H1 (cell line): Measurements from ENCODE around the gene PCDH9. TPM values are rescaled to one million over a fixed set of nuclear protein-coding genes. Genes with fewer than 3 reads are reported as not detected.

Experiments used
- CTCF ChIA-PET: fragments of 300-600 bp; sonication (Branson Sonifier 250); formaldehyde crosslinking; loops from one replicate; lab custom pipeline; 2021; ENCODE audit not compliant: partially characterized antibody; lab: Charles Lee
- POLR2A ChIA-PET: fragments of 300-600 bp; sonication (Branson Sonifier 250); formaldehyde crosslinking; loops from one replicate; lab custom pipeline; 2021; ENCODE audit warnings: inconsistent platforms; ENCODE audit not compliant: partially characterized antibody; lab: Charles Lee
- DNase-seq, 2 experiments: peaks; one replicate each; pipeline versions ENCODE4 v3.0.0 to v3.0.0-alpha.2; 2010 to 2022; ENCODE audit warnings: low spot score in 2 of 2, low read depth in 1 of 2, mixed read lengths in 1 of 2
- FAIRE-seq: peaks from 2 replicates; lab custom pipeline; 2011; peaks lifted over from hg19 to GRCh38; lab: Jason Lieb, UNC
- H2AFZ ChIP-seq: 2 replicates; pipeline ENCODE4 v1.8.1; 2012; ENCODE audit warnings: low read length, inconsistent platforms
- H2AK5ac ChIP-seq: 2 replicates; pipeline ENCODE4 v1.6.1; 2013; ENCODE audit warnings: low read depth, low read length
- H2BK120ac ChIP-seq: replicated peaks from 2 replicates; pipeline ENCODE3; 2013; ENCODE audit warnings: low read depth, low read length, inconsistent platforms
- H2BK12ac ChIP-seq: 2 replicates; pipeline ENCODE4 v1.6.1; 2013; ENCODE audit warnings: low read depth, low read length
- H2BK15ac ChIP-seq: 2 replicates; pipeline ENCODE4 v1.6.1; 2013; ENCODE audit warnings: low read length
- H2BK20ac ChIP-seq: 2 replicates; pipeline ENCODE4 v1.6.1; 2013; ENCODE audit warnings: low read length
- H2BK5ac ChIP-seq: 2 replicates; pipeline ENCODE4 v1.6.1; 2013; ENCODE audit warnings: low read depth, low read length
- H3K14ac ChIP-seq: 2 replicates; pipeline ENCODE4 v1.6.1; 2013; ENCODE audit warnings: inconsistent platforms; ENCODE audit not compliant: insufficient read length
- H3K18ac ChIP-seq: 2 replicates; pipeline ENCODE4 v1.6.1; 2013; ENCODE audit warnings: low read length; ENCODE audit errors: extremely low read depth
- H3K23ac ChIP-seq: 2 replicates; pipeline ENCODE4 v1.6.1; 2013; ENCODE audit warnings: inconsistent platforms; ENCODE audit not compliant: insufficient read length
- H3K23me2 ChIP-seq: 2 replicates; pipeline ENCODE4 v1.6.1; 2013; ENCODE audit warnings: low read depth, low read length
- H3K27ac ChIP-seq: 2 replicates; pipeline ENCODE4 v1.6.1; 2011; ENCODE audit warnings: low read depth, low read length, inconsistent platforms
- H3K27me3 ChIP-seq, 4 experiments: replicated peaks in 1 of 4; 1 replicate in 1 of 4; 2 replicates in 3 of 4; pipeline versions ENCODE4 v1.6.1 to v1.8.1; 2011 to 2013; ENCODE audit warnings: low read length in 3 of 4, mild to moderate bottlenecking in 3 of 4, inconsistent platforms in 2 of 4, mixed read lengths in 2 of 4, moderate library complexity in 1 of 4; ENCODE audit not compliant: control insufficient read depth in 3 of 4, insufficient read depth in 3 of 4; ENCODE audit errors: extremely low read depth in 1 of 4
- H3K36me3 ChIP-seq, 4 experiments: 2 replicates each; pipeline versions ENCODE4 v1.6.1 to v1.8.1; 2011 to 2013; ENCODE audit warnings: mild to moderate bottlenecking in 4 of 4, low read length in 3 of 4, moderate library complexity in 2 of 4, control low read depth in 1 of 4, inconsistent platforms in 1 of 4; ENCODE audit not compliant: insufficient read depth in 4 of 4, control insufficient read depth in 2 of 4
- H3K4ac ChIP-seq: replicated peaks from 2 replicates; pipeline ENCODE3; 2013; ENCODE audit warnings: low read length, low read depth, mixed read lengths, inconsistent platforms; ENCODE audit not compliant: insufficient read length
- H3K4me1 ChIP-seq, 4 experiments: replicated peaks in 1 of 4; 1 replicate in 1 of 4; 2 replicates in 3 of 4; pipeline versions ENCODE4 v1.6.1 to v1.8.1; 2011 to 2013; ENCODE audit warnings: low read length in 3 of 4, inconsistent platforms in 2 of 4, mixed read lengths in 1 of 4; ENCODE audit not compliant: insufficient read depth in 4 of 4, control insufficient read depth in 3 of 4
- H3K4me2 ChIP-seq, 2 experiments: 2 replicates each; pipeline versions ENCODE4 v1.6.1 to v1.8.1; 2011 to 2013; ENCODE audit warnings: low read depth in 2 of 2, low read length in 2 of 2, control low read depth in 1 of 2, inconsistent platforms in 1 of 2, mild to moderate bottlenecking in 1 of 2; ENCODE audit not compliant: insufficient read depth in 1 of 2
- H3K4me3 ChIP-seq, 4 experiments: fragments of 200-600, 300-600 bp in 1 of 4; sonication (generic), shearing (Covaris generic), sonication (Bioruptor Twin) in 1 of 4; 2 replicates each; pipeline versions ENCODE4 v1.5.1 to v1.8.1; 2011 to 2016; ENCODE audit warnings: low read length in 4 of 4, low read depth in 3 of 4, control low read depth in 2 of 4, inconsistent platforms in 2 of 4, mild to moderate bottlenecking in 2 of 4, mixed read lengths in 1 of 4, moderate library complexity in 1 of 4; ENCODE audit not compliant: insufficient read depth in 2 of 4; ENCODE audit errors: extremely low read depth in 1 of 4
- H3K56ac ChIP-seq: replicated peaks from 2 replicates; pipeline ENCODE3; 2013; ENCODE audit warnings: low read depth, mild to moderate bottlenecking, mixed read lengths, low read length, inconsistent platforms; ENCODE audit not compliant: insufficient read length
- H3K79me1 ChIP-seq: 2 replicates; pipeline ENCODE4 v1.6.1; 2013; ENCODE audit warnings: low read depth, low read length, control low read depth
- H3K79me2 ChIP-seq, 2 experiments: 2 replicates each; pipeline versions ENCODE4 v1.6.1 to v1.8.1; 2012 to 2013; ENCODE audit warnings: low read length in 2 of 2, mild to moderate bottlenecking in 2 of 2, inconsistent platforms in 1 of 2; ENCODE audit not compliant: insufficient read depth in 2 of 2, control insufficient read depth in 1 of 2
- H3K9ac ChIP-seq, 4 experiments: replicated peaks in 1 of 4; 1 replicate in 1 of 4; 2 replicates in 3 of 4; pipeline versions ENCODE4 v1.6.1 to v1.8.1; 2011 to 2013; ENCODE audit warnings: low read depth in 3 of 4, low read length in 3 of 4, control low read depth in 2 of 4, mild to moderate bottlenecking in 2 of 4, moderate library complexity in 2 of 4, inconsistent platforms in 1 of 4; ENCODE audit errors: extremely low read depth in 1 of 4
- H3K9me3 ChIP-seq, 2 experiments: 2 replicates each; pipeline versions ENCODE4 v1.6.1 to v1.8.1; 2012 to 2013; ENCODE audit warnings: mild to moderate bottlenecking in 2 of 2, moderate library complexity in 2 of 2, control low read depth in 1 of 2, inconsistent platforms in 1 of 2, low read depth in 1 of 2, low read length in 1 of 2, mixed read lengths in 1 of 2; ENCODE audit not compliant: insufficient read depth in 2 of 2
- H4K20me1 ChIP-seq, 2 experiments: replicated peaks in 1 of 2; 2 replicates each; pipeline versions ENCODE3 to v1.8.1; 2011 to 2013; ENCODE audit warnings: inconsistent platforms in 2 of 2, low read length in 2 of 2, mild to moderate bottlenecking in 1 of 2; ENCODE audit not compliant: insufficient read depth in 2 of 2, control insufficient read depth in 1 of 2
- H4K5ac ChIP-seq: 2 replicates; pipeline ENCODE4 v1.6.1; 2013; ENCODE audit warnings: low read length, low read depth, mixed read lengths, inconsistent platforms; ENCODE audit not compliant: insufficient read length
- H4K8ac ChIP-seq: 2 replicates; pipeline ENCODE4 v1.8.0; 2013; ENCODE audit warnings: mild to moderate bottlenecking, moderate library complexity, low read length, inconsistent platforms; ENCODE audit not compliant: insufficient read depth; ENCODE audit errors: extremely low read depth
- H4K91ac ChIP-seq: replicated peaks from 2 replicates; pipeline ENCODE3; 2013; ENCODE audit warnings: low read length, mixed read lengths, inconsistent platforms; ENCODE audit not compliant: insufficient read length
- BCL11A ChIP-seq, 2 experiments: IDR thresholded peaks; one replicate each; pipeline ENCODE4 v1.6.1; 2011; ENCODE audit warnings: low read depth in 2 of 2, low read length in 2 of 2, mild to moderate bottlenecking in 2 of 2
- RAD21 ChIP-seq, 2 experiments: IDR thresholded peaks in 1 of 2; conservative IDR thresholded peaks in 1 of 2; 2 replicates each; pipeline ENCODE4 v1.6.1; 2011; ENCODE audit warnings: low read depth in 2 of 2, low read length in 2 of 2, improper control_type of control experiment in 1 of 2, inconsistent platforms in 1 of 2, mild to moderate bottlenecking in 1 of 2, moderate library complexity in 1 of 2
- WGBS, 2 experiments: shearing (Covaris generic) in 1 of 2; methylation state at CpG; one replicate each; pipeline versions ENCODE4 v1.1.6 to v1.1.7; 2013 to 2015; ENCODE audit warnings: low lambda C conversion rate in 2 of 2, mixed read lengths in 2 of 2, inconsistent platforms in 1 of 2, low coverage in 1 of 2, missing lambda C conversion rate in 1 of 2; ENCODE audit not compliant: insufficient replicate concordance in 2 of 2, insufficient coverage in 1 of 2, insufficient read length in 1 of 2; ENCODE audit errors: extremely low coverage in 1 of 2, missing lambda C conversion rate in 1 of 2; 5-methylcytosine and 5-hydroxymethylcytosine counted together
- polyA plus RNA-seq, 7 experiments: library from polyadenylated mRNA; depleted of rRNA in 3 of 7; stranded (reverse) in 5 of 7; unstranded in 2 of 7; fragments of >200 nt in 5 of 7; fragments of 200-250 nt in 2 of 7; gene quantifications; 1 replicate in 5 of 7; 2 replicates in 1 of 7; 4 replicates in 1 of 7; pipeline versions ENCODE4 v1.2.1 to v1.2.3, GENCODE V29; 2011 to 2013; ENCODE audit warnings: missing spikeins in 2 of 7, mixed read lengths in 2 of 7
- total RNA-seq: library from RNA; stranded (reverse); fragmentation: NEBNext Ultra II Directional; extraction: Animal tissue kit (Norgen Biotek cat#: 25700); gene quantifications from 2 replicates; pipeline ENCODE4 v1.2.1, GENCODE V29; 2021

PCDH9 gene
- total and polyA plus RNA-seq, 2 of the 8 experiments (the other 6 are each of a cell fraction or from before 2014, with no cell fraction given), result 0.12 to 0.60 TPM

GRCh38 chr13:66700117-66700601 is 530.0 kb downstream of the PCDH9 start:
- Histone ChIP-seq H3K79me2 (no peaks in the 10 kb centered on the region), H3K27me3 (no peaks in the 10 kb centered on the region), H3K18ac (no peak overlapping the region), H3K36me3 (no peaks in the 10 kb centered on the region), H3K79me1 (no peaks in the 10 kb centered on the region), H2BK20ac (no peak overlapping the region), H2BK120ac (no peak overlapping the region), H3K23ac (no peak overlapping the region), H3K56ac (no peak overlapping the region), H3K4me2 (no peak overlapping the region), H3K4me3 (no peak overlapping the region), H4K8ac (no peak overlapping the region), H2AFZ (peak overlapping the region; percentile 51; the same call in 1 of the 2 replicates), H4K91ac (no peak overlapping the region), H3K9ac (no peak overlapping the region), H3K14ac (no peak overlapping the region), H2BK15ac (no peak overlapping the region), H4K5ac (no peak overlapping the region), H3K4me1 (no peaks in the 10 kb centered on the region), H3K9me3 (no peaks in the 10 kb centered on the region), H3K4ac (no peak overlapping the region), H4K20me1 (no peaks in the 10 kb centered on the region), H2BK12ac (no peak overlapping the region), H3K27ac (no peak overlapping the region), H2AK5ac (no peak overlapping the region), H3K23me2 (no peaks in the 10 kb centered on the region), H2BK5ac (no peak overlapping the region)
- no peak for DNase-seq
- TF ChIP-seq BCL11A (IDR thresholded peaks at IDR 0.05; ENCODE audit: low read depth in 2 of 2, low read length in 2 of 2) (no peak), RAD21 (IDR thresholded peaks at IDR 0.05 in 1 of 2, conservative IDR thresholded peaks at IDR 0.05 in 1 of 2; ENCODE audit: low read depth in 2 of 2, low read length in 2 of 2) (no peak)
- WGBS, 2 experiments, result 73% methylated on average over 8 of the region's 8 CpGs; no CpG with 5 or more reads in 1 of the 2 experiments
- no peak for FAIRE-seq
- ChIA-PET POLR2A (no interaction called here), CTCF (no interaction called here)
